Brain microvascular endothelial cell (primary cell): ENCODE data around the gene LRRC57.

Experiments used
- DNase-seq: peaks from one replicate; pipeline ENCODE4 v3.0.0-alpha.2; 2020
- H3K27ac ChIP-seq: fragments of 250-450 bp; sonication (Bioruptor Pico); 2 replicates; pipeline ENCODE4 v1.5.1; 2020; ENCODE audit warnings: mild to moderate bottlenecking, moderate library complexity
- H3K27me3 ChIP-seq: fragments of 250-450 bp; sonication (Bioruptor Pico); replicated peaks from 2 replicates; pipeline ENCODE4 v1.5.1; 2020; ENCODE audit warnings: mild to moderate bottlenecking
- H3K36me3 ChIP-seq: fragments of 250-450 bp; sonication (Bioruptor Pico); replicated peaks from 2 replicates; pipeline ENCODE4 v1.5.1; 2020; ENCODE audit warnings: mild to moderate bottlenecking
- H3K4me3 ChIP-seq: 2 replicates; pipeline ENCODE4 v1.5.1; 2011; ENCODE audit warnings: low read depth, mild to moderate bottlenecking, control low read depth, low read length, moderate library complexity
- CTCF ChIP-seq: IDR thresholded peaks from 2 replicates; pipeline ENCODE4 v1.5.1; 2011; ENCODE audit warnings: low read depth, mild to moderate bottlenecking, moderate library complexity, low read length, control low read depth, inconsistent platforms; ENCODE audit errors: missing control alignments
- in situ Hi-C: cut with HindIII; loops from 2 replicates; pipeline ENCODE4 v1.10.0; 2017; ENCODE audit warnings: low sequenced_read_pairs, low pct_ligation_motif_present

Gene LRRC57

GRCh38 chr15:42510258-42511006, 38.2 kb downstream of the LRRC57 start:
- Histone ChIP-seq H3K4me3 (no peak overlapping the region), H3K36me3 (peaks cover 21% of the 10 kb centered on the region), H3K27ac (peak overlapping the region; percentile 75), H3K27me3 (no peaks in the 10 kb centered on the region)
- in situ Hi-C loops, result no loop called here
- TF ChIP-seq CTCF, result no peak
- DNase-seq, result no peak

GRCh38 chr15:42508263-42508690, 40.3 kb downstream of the LRRC57 start:
- TF ChIP-seq CTCF, result no peak
- DNase-seq, result no peak
- in situ Hi-C loops, result no loop called here
- Histone ChIP-seq H3K4me3 (no peak overlapping the region), H3K27me3 (no peaks in the 10 kb centered on the region), H3K36me3 (peaks cover under 1% of the 10 kb centered on the region), H3K27ac (no peak overlapping the region)

- Histone ChIP-seq H3K27ac (no peak overlapping the region), H3K36me3 (no peaks in the 10 kb centered on the region), H3K27me3 (no peaks in the 10 kb centered on the region), H3K4me3 (no peak overlapping the region)
- in situ Hi-C loops, result no loop called here
- TF ChIP-seq CTCF, result no peak
- DNase-seq, result no peak
Measured at GRCh38 chr15:42507514-42507913, 41.1 kb downstream of the LRRC57 start.

- DNase-seq, result no peak
- Histone ChIP-seq H3K36me3 (no peaks in the 10 kb centered on the region), H3K27me3 (no peaks in the 10 kb centered on the region), H3K27ac (no peak overlapping the region), H3K4me3 (no peak overlapping the region)
- no peak for TF ChIP-seq CTCF
- in situ Hi-C loops, result no loop called here
Measured at GRCh38 chr15:42504631-42505030, 44.0 kb downstream of the LRRC57 start.

- in situ Hi-C loops, result no loop called here
- no peak for DNase-seq
- no peak for TF ChIP-seq CTCF
Measured at GRCh38 chr15:42503825-42504224, 44.8 kb downstream of the LRRC57 start.

GRCh38 chr15:42502477-42502876, 46.1 kb downstream of the LRRC57 start:
- no peak for TF ChIP-seq CTCF
- no peak for DNase-seq
- no peaks in the 10 kb centered on the region for H3K36me3 ChIP-seq
- in situ Hi-C loops, result no loop called here
- no peak overlapping the region for H3K27ac ChIP-seq
- no peaks in the 10 kb centered on the region for H3K27me3 ChIP-seq
- H3K4me3 ChIP-seq, result no peak overlapping the region

More at GRCh38 chr15:42503825-42504224, 44.8 kb downstream of the LRRC57 start:
- no peak overlapping the region for H3K27ac ChIP-seq
- H3K36me3 ChIP-seq, result no peaks in the 10 kb centered on the region
- H3K4me3 ChIP-seq, result no peak overlapping the region
- H3K27me3 ChIP-seq, result no peaks in the 10 kb centered on the region
